ENCODE measurements around the gene SLC47A1. TPM values are rescaled to one million over a fixed set of nuclear protein-coding genes. Genes with fewer than 3 reads are reported as not detected.

Gene SLC47A1
- total and polyA plus RNA-seq, 2 of the 13 experiments (the other 11 are each of a cell fraction or from before 2014, with no cell fraction given): 42.1 to 67.5 TPM

DNA sequence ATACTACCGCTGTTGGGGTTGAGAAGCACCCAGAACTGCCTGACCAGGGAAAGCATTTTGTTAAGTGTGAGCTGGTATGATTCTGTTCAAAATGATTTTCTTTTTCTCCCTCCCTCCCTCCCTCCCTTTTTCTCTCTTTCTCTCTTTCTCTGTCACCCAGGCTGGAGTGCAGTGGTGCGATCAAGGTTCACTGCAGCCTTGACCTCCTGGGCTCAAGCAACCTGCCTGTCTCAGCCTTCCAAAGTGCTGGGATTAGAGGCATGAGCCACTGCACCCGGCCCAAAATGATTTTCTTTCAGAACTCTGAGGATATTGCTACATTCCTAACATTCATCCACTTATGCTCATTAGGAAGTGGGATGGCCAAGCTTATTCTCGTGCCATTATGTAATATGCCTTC, 41.3 kb downstream of the SLC47A1 start:
- in situ Hi-C loops (cut with HindIII; ENCODE audit: extremely low pct_ligation_motif_present, low pct_unique_long_range_greater_than_20kb) (no loop called here), intact Hi-C loops (cut with micrococcal nuclease; ENCODE audit: unreplicated experiment) (no loop called here)
- no peak for DNase-seq (ENCODE audit: low spot score)
- Histone ChIP-seq H3K79me2 (ENCODE audit: insufficient read depth, low read length) (no peaks in the 10 kb centered on the region), H3K36me3 (replicated peaks in 1 of 2; ENCODE audit: control insufficient read depth in 1 of 2, insufficient read depth in 2 of 2, low read length in 2 of 2) (peaks cover 3 to 55% of the 10 kb centered on the region in 2 experiments; a peak in 4 of 5 replicates), H3K4me3 (replicated peaks in 1 of 3; ENCODE audit: insufficient read depth in 1 of 3, low read depth in 2 of 3, low read length in 3 of 3) (no peak overlapping the region), H3K9ac (ENCODE audit: insufficient read depth, low read depth, low read length) (no peak overlapping the region), H4K20me1 (ENCODE audit: insufficient read depth, low read length) (no peaks in the 10 kb centered on the region), H3K9me3 (ENCODE audit: low read length) (no peaks in the 10 kb centered on the region), H3K27ac (ENCODE audit: extremely low read length, insufficient read depth, low read length) (no peak overlapping the region), H2AFZ (ENCODE audit: low read length) (no peak overlapping the region), H3K4me2 (ENCODE audit: low read depth, low read length) (no peak overlapping the region), H3K27me3 (ENCODE audit: control insufficient read depth in 1 of 2, insufficient read depth in 2 of 2, low read length in 2 of 2) (no peaks in the 10 kb centered on the region), H3K4me1 (ENCODE audit: insufficient read depth, low read length) (no peaks in the 10 kb centered on the region)
- ChIA-PET POLR2A (no interaction called here), CTCF (ENCODE audit: low intra/inter-chr PET ratio, low total read pairs) (no interaction called here)
- no peak for FAIRE-seq
- BruUV-seq (replicated peaks): no TSS peak
- WGBS (ENCODE audit: low lambda C conversion rate): 92% methylated on average over 4 of the region's 4 CpGs
- ATAC-seq: no peak
- TF ChIP-seq PPARG (CRISPR knock-in tag; conservative IDR thresholded peaks at IDR 0.05): no peak
- TF ChIP-seq, protein P1, sequence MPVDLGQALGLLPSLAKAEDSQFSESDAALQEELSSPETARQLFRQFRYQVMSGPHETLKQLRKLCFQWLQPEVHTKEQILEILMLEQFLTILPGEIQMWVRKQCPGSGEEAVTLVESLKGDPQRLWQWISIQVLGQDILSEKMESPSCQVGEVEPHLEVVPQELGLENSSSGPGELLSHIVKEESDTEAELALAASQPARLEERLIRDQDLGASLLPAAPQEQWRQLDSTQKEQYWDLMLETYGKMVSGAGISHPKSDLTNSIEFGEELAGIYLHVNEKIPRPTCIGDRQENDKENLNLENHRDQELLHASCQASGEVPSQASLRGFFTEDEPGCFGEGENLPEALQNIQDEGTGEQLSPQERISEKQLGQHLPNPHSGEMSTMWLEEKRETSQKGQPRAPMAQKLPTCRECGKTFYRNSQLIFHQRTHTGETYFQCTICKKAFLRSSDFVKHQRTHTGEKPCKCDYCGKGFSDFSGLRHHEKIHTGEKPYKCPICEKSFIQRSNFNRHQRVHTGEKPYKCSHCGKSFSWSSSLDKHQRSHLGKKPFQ (CRISPR knock-in tag; IDR thresholded peaks at IDR 0.05; ENCODE audit: insufficient replicate concordance): no peak
- no peak for TF ChIP-seq KLF9 (CRISPR knock-in tag; IDR thresholded peaks at IDR 0.05; ENCODE audit: low read depth)
- TF ChIP-seq, protein P2, sequence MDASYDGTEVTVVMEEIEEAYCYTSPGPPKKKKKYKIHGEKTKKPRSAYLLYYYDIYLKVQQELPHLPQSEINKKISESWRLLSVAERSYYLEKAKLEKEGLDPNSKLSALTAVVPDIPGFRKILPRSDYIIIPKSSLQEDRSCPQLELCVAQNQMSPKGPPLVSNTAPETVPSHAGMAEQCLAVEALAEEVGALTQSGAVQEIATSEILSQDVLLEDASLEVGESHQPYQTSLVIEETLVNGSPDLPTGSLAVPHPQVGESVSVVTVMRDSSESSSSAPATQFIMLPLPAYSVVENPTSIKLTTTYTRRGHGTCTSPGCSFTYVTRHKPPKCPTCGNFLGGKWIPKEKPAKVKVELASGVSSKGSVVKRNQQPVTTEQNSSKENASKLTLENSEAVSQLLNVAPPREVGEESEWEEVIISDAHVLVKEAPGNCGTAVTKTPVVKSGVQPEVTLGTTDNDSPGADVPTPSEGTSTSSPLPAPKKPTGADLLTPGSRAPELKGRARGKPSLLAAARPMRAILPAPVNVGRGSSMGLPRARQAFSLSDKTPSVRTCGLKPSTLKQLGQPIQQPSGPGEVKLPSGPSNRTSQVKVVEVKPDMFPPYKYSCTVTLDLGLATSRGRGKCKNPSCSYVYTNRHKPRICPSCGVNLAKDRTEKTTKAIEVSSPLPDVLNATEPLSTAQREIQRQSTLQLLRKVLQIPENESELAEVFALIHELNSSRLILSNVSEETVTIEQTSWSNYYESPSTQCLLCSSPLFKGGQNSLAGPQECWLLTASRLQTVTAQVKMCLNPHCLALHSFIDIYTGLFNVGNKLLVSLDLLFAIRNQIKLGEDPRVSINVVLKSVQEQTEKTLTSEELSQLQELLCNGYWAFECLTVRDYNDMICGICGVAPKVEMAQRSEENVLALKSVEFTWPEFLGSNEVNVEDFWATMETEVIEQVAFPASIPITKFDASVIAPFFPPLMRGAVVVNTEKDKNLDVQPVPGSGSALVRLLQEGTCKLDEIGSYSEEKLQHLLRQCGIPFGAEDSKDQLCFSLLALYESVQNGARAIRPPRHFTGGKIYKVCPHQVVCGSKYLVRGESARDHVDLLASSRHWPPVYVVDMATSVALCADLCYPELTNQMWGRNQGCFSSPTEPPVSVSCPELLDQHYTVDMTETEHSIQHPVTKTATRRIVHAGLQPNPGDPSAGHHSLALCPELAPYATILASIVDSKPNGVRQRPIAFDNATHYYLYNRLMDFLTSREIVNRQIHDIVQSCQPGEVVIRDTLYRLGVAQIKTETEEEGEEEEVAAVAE (CRISPR knock-in tag; IDR thresholded peaks at IDR 0.05; ENCODE audit: borderline replicate concordance): no peak
- TF ChIP-seq SNAI1 (CRISPR knock-in tag; IDR thresholded peaks at IDR 0.05; ENCODE audit: borderline replicate concordance): no peak
- no peak for TF ChIP-seq CBFB (CRISPR knock-in tag; IDR thresholded peaks at IDR 0.05)
